Activated CD8-positive, alpha-beta memory T cell treated with anti-CD3 and anti-CD28 coated beads for 4 hours (primary cell): ENCODE results near the gene RGS9BP.
"Not testable (repeated sequence)": the region's sequence is repeated elsewhere in the genome, so short reads cannot be mapped to it uniquely, and the experiment has no call there.

ENCODE experiments used
- DNase-seq, 2 donors: peaks; one replicate each; pipeline ENCODE4 v3.0.0-alpha.2; 2020; ENCODE audit warnings: low read depth in 2 of 2

Gene RGS9BP

DNA sequence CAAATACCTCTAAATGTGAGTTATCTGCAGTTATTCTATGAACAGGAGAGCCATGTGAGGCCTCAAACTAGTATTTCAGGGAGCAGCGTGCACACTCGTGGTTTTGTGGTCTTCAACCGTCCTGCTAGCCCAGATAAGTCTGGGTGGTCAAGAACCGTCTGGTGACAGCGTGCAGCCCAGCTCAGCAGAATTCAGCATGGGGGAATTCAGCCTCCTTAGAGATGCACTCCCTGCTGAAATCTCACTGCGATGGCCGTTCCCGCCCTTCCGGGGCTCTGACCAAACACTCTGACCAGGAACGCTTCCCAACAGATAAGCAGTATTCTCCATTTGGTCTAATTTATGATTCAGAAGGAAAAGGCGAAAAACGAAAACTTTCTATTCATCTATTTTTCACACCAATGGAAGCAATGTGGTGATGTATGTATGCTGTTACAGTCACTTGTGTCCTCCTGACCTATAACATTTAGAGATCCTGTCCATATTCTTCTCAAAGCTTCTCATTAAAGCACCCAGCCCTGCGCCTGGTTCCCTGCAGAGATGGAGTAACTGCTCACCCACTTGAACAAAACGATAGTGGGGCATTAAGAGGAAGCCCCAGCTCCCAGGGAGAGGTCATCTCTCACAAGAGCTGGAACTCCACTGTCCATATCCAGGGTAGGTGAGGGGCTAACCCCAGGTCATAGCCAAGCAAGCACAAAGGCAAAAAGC is 3.6 kb upstream of the RGS9BP start:
- no peak for DNase-seq

DNA sequence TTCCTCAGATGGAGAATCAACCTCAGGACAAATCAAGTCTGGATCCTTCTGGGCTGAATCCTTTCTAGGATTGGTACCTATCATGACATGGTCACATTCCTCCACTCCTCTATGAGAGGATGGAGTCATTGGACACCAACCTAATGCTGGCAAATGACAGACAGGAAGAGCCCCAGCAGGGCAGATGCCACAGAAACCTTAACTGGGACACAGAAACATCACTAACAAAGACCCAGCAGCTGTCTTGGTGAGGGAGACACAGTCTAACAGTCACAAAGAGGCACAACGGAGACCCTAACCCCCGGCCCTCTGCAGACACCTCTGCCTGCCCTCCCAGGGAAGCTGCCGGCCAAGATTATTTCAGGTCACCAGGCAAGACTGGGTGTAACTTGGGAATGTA is 2.8 kb upstream of the RGS9BP start:
- DNase-seq = no peak

DNA sequence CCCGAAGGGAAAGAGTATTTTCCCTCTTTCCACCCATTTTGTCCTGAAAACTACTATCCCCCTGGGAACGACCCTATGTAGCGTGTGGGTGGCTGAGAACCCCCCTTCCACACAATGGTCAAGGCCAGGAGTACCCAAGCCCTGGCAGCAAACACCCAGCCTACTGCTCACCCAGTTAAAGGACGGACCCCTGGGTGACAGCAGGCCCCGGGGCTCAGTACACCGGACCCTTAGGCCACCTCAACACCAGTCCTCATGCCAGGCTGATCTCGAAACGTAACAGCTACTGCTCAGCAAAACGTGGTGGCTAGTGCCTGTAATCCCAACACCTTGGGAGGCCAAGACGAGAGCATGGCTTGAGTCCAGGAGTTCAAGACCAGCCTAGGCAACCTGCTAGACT is 2.1 kb upstream of the RGS9BP start:
- no peak for DNase-seq

DNA sequence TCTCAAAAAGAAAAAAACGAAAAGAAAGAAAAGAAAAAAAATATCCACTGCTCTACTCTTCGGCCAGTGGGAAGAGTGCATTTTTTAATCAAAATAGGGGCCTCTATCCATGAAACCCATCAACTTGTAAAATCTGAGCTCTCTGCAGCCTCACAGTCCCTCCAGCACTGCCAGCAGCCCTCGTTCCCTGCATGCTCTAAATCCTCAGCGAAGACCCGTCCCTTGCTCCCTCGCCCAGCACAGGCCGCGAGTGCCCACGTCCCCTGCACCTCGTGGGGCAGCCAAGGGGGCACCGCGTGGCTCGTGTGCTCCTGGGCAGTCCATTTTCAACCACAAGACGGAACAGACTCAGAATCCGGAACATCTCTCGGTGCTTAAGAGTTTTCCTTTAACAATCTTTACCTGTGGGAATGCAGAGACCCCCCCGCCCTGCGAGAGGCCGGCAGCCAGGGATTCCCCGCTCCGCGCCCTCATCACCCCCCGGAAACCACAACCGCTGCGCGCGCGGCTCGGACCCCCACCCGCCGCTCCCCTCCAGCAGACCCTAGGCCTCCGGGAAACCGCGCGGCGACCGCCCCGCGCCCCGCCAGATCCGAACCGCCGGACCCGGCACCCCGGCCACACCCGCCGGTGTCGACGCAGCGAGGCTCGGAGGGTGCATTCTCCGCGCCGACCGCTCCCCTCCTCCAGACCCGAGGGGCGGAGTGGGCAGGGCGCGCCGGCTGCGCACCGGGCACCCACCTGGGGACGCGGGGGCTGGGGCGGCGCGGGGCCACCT is 1.3 kb upstream of the RGS9BP start:
- no peak for DNase-seq

DNA sequence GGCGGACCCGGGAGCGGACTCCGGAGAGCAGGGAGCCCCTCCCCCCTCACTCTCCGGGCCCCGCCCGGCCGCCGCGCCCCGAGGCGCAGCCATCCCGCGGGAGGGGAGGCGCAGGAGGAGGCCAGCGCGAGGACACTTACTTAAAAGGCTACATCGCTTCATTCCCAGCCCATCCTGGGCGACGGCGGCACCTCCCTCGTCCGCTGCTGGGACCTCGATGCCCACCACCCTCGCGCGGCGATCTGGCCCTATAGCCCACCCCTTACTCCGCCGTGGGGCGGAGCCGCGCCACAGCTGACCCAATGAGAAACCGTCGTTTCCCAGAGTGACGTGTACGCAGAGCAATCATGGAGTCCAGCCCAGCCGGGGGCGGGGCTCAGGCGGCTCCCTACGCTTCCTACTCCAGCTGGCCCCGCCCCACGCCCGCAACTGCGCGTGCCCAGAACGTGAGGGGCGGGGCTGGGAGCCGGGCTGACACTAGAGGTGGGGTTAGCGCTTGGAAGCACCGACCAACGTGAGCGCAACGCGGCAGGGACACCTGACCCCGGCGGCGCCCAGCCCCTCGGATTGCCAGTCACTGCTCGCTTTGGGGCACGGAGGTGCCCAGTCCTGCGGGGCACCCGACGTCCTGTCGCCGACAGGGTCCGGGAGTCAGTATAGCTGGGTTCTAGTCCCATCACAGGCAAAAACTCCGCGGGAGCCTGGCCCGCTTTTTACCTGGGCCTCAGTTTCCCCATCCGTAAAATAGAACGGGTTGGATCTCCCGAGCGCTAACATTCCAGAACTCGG is 523 bp upstream of the RGS9BP start, which contains the start of gene ANKRD27:
ANKRD27 (minus strand) TSS at position 250 of the 789 bp plus-strand sequence. CDS start 16,165 bp downstream, outside the sequence.
- DNase-seq = peak; percentile 94 to 95

DNA sequence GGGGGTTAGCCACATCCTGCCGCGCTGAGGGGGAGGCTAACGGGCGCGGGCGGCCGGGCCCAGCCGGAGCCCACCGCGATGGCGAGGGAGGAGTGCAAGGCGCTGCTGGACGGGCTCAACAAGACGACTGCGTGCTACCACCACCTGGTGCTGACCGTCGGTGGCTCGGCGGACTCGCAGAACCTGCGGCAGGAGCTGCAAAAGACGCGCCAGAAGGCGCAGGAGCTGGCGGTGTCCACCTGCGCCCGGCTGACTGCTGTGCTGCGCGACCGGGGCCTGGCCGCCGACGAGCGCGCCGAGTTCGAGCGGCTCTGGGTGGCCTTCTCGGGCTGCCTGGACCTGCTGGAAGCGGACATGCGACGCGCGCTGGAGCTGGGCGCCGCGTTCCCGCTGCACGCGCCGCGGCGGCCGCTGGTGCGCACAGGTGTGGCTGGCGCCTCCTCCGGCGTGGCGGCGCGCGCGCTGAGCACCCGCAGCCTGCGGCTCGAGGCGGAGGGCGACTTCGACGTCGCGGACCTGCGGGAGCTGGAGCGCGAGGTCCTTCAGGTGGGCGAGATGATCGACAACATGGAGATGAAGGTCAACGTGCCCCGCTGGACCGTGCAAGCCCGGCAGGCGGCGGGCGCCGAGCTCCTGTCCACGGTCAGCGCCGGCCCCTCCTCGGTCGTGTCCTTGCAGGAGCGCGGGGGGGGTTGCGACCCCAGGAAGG is 692 bp downstream of the RGS9BP start:
- DNase-seq = no peak

DNA sequence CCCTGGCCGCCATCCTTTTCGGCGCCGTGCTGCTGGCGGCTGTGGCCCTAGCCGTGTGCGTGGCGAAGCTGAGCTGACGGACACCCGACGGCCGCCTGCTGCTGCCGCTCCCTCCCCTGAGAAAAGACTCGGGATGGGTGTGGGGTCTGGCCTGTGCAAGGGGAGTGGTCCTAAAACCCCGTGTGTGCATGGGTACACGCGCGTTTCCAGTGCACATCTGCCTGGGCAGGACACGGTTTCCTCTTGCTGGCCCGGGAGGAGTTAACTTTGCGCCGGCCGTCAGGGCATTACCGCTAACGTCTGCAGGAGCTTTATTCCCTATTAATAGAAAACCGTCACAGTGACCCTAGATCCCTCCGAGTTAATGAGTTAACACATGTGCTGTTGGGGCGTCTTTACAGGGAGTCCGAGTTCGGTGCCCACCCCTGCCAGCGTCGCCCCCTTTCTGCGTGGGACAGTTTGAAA is 1.3 kb downstream of the RGS9BP start:
- no peak for DNase-seq

DNA sequence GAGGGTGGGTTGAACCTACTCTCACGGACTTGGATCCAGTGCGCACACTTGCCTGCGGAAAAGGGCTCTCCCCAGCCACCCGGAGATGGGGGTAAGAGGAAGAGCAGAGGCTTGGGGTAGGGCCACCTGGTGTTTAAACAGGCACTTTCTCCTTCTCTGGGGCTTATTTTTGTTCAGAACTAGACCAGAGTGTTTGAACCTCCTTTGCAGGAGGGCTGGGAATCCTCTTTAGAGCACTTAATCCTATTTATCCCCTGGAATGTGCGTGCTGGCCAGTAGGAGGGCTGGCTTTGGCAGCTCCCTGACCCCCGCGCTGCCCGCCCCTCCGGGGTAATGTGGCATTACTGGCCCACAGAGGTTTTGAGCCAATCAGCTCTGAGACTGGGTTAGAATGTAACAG is 2.0 kb downstream of the RGS9BP start:
- no peak for DNase-seq

DNA sequence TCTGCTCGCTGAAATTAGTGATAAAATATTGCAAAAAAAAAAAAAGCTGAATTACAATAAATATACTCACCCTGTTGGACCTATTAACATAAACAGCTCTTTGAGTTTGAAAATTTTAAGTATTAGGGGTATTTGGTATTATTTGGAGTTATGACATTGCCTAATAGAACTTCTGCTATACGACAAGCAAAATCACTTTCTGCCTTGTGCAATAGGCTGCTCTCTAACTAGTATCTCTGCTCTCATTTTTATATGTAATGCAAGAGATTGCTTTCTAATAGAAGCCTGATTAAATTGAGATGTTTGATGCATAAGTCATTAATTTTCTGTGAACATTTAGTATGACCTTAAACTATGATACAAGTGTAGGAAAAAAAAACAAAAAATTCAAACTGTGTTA is 5.3 kb downstream of the RGS9BP start:
- DNase-seq = no peak

DNA sequence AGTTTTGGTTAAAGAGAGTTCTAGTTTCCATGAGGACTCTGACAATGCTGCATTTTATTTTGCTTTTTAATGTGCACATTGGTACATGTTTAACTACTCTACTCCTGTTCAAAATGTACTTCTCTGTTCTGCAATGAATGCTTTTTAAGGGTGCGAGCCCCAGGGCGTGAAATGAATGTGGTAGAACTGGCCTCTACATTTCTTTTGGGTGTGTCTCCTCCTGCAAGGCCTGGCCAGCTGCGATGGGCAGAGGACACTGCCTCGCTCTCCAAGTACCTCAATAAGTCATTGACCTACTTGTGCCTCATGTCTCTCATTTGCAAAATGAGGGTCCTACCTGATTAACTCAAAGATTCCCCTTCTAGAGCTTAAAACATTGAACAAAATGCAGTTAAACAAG is 6.7 kb downstream of the RGS9BP start:
- no peak for DNase-seq

DNA sequence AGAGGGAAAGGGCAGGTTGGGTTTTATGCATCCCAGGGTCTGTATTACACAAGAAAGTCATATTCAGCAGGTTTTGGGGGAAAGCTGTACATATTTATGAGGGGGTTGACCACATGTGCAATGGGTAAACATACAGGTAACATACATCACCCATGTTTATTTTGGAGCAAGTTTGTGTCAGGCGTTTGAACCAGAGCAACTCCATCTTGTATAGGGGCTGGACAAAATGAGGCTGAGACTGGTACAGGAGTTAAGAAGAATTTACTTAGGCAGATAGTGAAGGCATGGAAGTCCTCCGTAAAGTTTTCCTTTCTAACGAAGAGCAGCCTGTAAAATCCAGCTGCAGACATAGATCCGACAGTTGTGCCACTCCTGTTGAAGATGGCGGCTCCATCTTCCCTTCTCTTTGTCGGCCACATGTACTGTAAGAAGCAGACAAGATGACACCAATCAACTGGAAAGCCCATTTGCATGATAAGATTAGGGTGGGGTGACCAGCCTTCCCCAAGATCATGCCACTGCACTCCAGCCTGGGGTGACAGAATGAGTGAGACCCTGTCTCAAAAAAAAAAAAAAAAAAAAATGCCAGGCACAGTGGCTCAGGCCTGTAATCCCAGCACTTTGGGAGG is 11.3 kb downstream of the RGS9BP start:
- no peak for DNase-seq

DNA sequence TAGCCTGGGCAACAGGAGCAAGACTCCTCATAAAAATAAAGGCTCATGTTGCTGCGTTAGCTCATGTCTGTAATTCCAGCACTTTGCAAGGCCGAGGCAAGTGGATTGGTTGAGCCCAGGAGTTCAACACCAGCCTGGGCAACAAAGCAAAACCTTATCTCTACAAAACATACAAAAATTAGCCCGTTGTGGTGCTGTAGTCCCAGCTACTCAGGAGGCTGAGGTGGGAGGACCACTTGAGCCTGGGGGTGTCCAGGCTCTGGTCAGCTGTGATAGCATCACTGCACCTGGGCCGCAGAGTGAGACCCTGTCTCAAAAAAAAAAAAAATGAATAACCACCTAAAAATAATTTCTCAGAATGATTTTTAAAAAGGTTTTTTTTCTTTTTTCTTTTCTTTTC is 12.0 kb downstream of the RGS9BP start:
- no peak for DNase-seq

DNA sequence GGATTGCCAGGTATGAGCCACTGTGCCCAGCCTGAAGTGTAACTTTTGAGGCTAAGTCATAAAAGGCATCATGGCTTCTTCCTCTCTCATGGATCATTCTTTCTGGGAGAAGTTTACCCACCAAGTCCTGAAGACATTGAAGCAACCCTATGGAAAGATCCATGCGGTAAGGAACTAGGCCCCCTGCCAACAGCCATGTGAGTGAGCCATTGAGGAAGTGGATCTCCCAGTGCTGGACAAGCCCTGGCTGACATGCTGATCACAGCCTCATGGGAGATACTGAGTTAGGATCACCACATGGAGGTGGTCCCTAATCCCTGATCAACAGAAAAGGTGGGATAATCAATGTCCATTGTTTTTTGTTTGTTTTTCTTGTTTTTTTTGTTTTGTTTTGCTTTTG is 12.7 kb downstream of the RGS9BP start:
- no peak for DNase-seq

DNA sequence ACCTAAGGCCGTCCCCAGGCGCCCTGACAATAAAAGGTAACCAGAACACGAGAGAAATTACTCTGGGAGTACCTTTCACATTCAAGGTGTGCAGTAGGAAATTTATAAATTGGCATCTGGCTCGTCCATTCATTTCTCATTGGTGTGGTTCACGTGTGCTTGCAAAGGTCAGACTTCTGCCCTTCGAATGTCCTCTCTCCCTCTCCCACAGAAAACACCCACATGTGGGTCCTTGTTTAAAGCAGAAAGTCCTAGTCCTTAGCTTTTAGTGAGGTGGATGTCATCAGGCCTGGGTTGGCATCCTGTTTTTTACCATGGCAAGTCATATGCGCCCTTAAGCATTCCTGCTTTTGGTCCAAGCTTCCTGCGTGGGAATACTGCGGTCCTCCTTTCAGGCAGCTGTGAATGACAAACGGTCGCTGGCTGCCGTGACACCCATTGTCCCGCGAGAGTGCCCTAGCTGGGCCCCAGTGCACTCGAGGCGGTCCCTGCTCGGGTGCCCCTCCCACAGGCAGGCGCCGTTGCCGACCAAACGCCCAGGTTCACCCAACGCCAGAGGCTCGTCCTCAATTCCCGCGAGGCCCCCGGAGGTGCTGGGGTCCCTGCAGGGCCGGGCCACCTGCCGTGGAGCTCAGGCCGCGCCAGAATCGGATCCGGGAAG is 15.8 kb downstream of the RGS9BP start, which contains the start of gene NUDT19:
NUDT19 (plus strand) TSS at position 531 of the 661 bp plus-strand sequence. CDS start 140 bp downstream, outside the sequence.
- peak; percentile 27 to 47 for DNase-seq

DNA sequence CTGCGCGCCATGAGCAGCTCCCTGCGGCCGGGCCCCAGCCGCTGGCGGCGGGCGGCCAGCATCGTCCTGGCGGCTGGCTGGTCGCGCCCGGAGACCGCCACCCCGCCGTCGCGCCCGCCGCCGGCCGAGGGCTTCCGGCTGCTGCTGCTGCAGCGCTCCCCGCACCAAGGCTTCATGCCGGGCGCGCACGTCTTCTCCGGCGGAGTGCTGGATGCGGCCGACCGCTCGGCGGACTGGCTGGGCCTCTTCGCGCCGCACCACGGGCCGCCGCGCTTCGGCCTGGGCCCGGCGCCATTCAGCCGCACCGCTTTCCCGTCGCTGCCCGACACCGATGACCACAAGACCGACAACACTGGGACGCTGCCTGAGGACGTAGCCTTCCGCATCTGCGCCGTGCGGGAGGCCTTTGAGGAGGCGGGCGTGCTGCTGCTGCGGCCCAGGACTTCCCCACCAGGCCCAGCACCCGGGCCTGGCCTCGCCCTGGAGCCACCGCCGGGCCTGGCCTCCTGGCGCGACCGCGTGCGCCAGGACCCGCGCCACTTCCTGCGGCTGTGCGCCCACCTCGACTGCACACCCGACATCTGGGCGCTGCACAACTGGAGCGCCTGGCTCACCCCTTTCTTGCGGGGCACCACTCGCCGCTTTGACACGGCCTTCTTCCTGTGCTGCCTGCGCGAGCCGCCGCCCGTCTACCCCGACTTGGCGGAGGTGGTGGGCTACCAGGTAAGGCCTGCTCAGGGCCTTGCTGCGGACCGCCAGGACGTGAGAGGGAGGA is 16.5 kb downstream of the RGS9BP start:
- DNase-seq = no peak

DNA sequence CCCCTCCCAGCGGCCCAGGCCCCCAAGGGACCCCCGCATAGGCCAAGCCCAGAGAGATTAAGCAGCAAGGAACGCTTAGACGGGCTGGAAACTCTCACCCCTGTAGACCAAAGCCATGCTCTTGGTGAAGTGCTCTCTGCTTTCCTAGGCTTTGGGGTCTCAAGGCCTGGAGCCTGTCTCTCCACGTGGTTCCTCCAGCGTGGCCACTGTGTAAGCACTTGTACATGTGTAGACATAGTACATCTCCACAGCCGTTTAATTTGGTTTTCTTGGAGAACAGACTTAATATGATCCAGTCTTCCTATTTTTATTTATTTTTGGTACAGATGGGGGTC is 17.0 kb downstream of the RGS9BP start:
- DNase-seq = no peak

DNA sequence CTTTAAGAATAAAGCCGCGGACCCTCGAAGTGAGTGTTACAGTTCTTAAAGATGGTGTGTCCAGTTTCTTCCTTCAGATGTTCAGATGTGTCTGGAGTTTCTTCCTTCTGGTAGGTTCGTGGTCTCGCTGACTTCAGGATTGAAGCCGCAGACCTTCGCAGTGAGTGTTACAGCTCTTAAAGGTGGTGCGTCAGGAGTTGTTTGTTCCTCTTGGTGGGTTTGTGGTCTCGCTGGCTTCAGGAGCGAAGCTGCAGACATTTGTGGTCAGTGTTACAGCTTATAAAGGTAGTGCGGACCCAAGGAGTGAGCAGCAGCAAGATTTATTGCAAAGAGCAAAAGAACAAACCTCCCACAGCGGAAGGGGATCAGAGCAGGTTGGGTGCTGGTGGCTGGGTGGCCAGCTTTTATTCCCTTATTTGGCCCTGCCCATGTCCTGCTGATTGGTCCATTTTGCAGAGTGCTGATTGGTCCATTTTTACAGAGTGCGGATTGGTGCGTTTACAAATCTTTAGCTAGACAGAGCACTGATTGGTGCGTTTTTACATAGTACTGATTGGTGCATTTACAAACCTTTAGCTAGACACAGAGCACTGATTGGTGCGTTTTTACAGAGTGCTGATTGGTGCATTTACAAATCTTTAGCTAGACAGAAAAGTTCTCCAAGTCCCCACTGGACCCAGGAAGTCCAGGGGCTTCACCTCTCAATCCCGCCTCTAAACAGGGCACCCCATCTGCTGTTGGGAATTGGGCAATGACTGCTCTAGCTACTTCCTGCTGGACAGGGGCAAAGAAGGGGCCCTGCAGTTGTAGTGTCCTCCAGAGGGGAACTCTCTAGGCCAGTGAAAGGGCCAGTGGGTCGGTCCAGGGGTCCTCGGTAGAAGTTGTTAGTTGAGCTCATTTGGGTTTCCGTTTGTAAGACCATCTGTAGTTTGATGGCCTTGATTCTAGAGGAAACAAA is 17.8 kb downstream of the RGS9BP start:
- DNase-seq = not testable (repeated sequence)

DNA sequence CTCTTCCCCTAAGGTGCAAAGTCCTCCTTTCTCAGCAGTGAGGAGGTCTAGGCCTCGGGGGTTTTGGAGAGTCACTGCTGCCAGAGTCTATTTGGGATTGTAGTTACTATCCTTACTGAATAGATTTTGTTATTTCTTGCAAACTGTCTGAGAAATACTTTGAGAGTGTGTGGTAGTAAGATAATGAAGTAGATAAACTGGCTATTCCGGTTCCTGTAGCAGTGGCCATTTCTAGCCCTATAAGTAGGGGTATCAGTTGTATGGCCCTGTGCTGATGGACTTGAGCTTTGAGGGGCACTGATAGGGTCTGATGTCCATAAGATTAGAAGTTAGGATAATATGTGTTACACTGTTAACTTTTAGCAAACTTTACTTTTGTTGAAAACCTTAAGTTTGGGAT is 18.7 kb downstream of the RGS9BP start:
- not testable (repeated sequence) for DNase-seq

DNA sequence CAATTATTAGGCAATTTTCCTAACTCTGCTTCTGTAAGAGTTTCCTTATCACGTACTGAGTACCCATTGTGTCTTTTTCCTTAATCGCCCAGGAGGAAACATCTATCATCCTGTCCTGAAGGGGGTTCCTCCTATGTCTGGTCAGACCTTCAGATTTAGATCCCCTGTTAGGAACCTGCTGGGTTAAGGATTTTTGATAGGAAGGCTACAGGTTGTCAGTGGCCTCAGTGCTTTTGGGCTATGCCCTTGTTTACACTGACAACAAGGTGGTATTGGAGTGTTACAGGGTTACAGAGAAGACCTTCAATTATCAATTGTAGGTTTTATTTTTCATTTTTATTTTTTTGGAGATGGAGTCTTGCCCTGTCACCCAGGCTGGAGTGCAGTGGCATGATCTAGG is 19.2 kb downstream of the RGS9BP start:
- DNase-seq = not testable (repeated sequence)
